Measurements from ENCODE around the gene MAPKAP1.

The MAPKAP1 gene

GRCh38 chr9:125510980-125511379 lies 196.0 kb downstream of the MAPKAP1 start:
- peaks cover 13% of the 10 kb centered on the region for H3K4me1 Mint-ChIP-seq
- no peak for ATAC-seq (replicated peaks; ENCODE audit: extremely low read depth, poor library complexity, severe bottlenecking)
- peaks cover 1% of the 10 kb centered on the region for H3K36me3 Mint-ChIP-seq (ENCODE audit: insufficient read depth)

GRCh38 chr9:125509476-125509875 lies 197.5 kb downstream of the MAPKAP1 start:
- no peak for DNase-seq (ENCODE audit: low spot score in 2 of 2)
- no peaks in the 10 kb centered on the region for H3K9me3 Mint-ChIP-seq
- ATAC-seq (replicated peaks; ENCODE audit: extremely low read depth, poor library complexity, severe bottlenecking), result no peak
- H3K4me3 Mint-ChIP-seq, result no peak overlapping the region
- H3K4me1 Mint-ChIP-seq, result peaks cover 9% of the 10 kb centered on the region
- H3K27me3 Mint-ChIP-seq, result no peaks in the 10 kb centered on the region
- H3K36me3 Mint-ChIP-seq (ENCODE audit: insufficient read depth), result peaks cover 4% of the 10 kb centered on the region
- no peak overlapping the region for H3K27ac Mint-ChIP-seq (ENCODE audit: low read depth)

More at GRCh38 chr9:125510980-125511379, 196.0 kb downstream of the MAPKAP1 start:
- no peak for DNase-seq (ENCODE audit: low spot score in 2 of 2)
- H3K4me3 Mint-ChIP-seq, result no peak overlapping the region
- H3K27me3 Mint-ChIP-seq, result no peaks in the 10 kb centered on the region
- H3K27ac Mint-ChIP-seq (ENCODE audit: low read depth), result no peak overlapping the region
- no peaks in the 10 kb centered on the region for H3K9me3 Mint-ChIP-seq

GRCh38 chr9:125508249-125508648 lies 198.8 kb downstream of the MAPKAP1 start:
- peaks cover 6% of the 10 kb centered on the region for H3K36me3 Mint-ChIP-seq (ENCODE audit: insufficient read depth)
- no peak for ATAC-seq (replicated peaks; ENCODE audit: extremely low read depth, poor library complexity, severe bottlenecking)
- H3K27me3 Mint-ChIP-seq, result no peaks in the 10 kb centered on the region
- H3K4me1 Mint-ChIP-seq, result no peaks in the 10 kb centered on the region
- no peak for DNase-seq (ENCODE audit: low spot score in 2 of 2)
- H3K4me3 Mint-ChIP-seq, result no peak overlapping the region
- no peaks in the 10 kb centered on the region for H3K9me3 Mint-ChIP-seq
- no peak overlapping the region for H3K27ac Mint-ChIP-seq (ENCODE audit: low read depth)

GRCh38 chr9:125507226-125507625 lies 199.8 kb downstream of the MAPKAP1 start:
- H3K4me1 Mint-ChIP-seq, result no peaks in the 10 kb centered on the region
- ATAC-seq (replicated peaks; ENCODE audit: extremely low read depth, poor library complexity, severe bottlenecking), result no peak
- H3K36me3 Mint-ChIP-seq (ENCODE audit: insufficient read depth), result peaks cover 5% of the 10 kb centered on the region
- no peak overlapping the region for H3K27ac Mint-ChIP-seq (ENCODE audit: low read depth)
- no peak overlapping the region for H3K4me3 Mint-ChIP-seq
- no peak for DNase-seq (ENCODE audit: low spot score in 2 of 2)
- H3K9me3 Mint-ChIP-seq, result no peaks in the 10 kb centered on the region
- H3K27me3 Mint-ChIP-seq, result no peaks in the 10 kb centered on the region

GRCh38 chr9:125505988-125506438 lies 201.0 kb downstream of the MAPKAP1 start:
- H3K9me3 Mint-ChIP-seq, result no peaks in the 10 kb centered on the region
- H3K27me3 Mint-ChIP-seq, result no peaks in the 10 kb centered on the region
- DNase-seq (ENCODE audit: low spot score in 2 of 2) (no peak), ATAC-seq (replicated peaks; ENCODE audit: extremely low read depth, poor library complexity, severe bottlenecking) (no peak)
- H3K27ac Mint-ChIP-seq (ENCODE audit: low read depth), result no peak overlapping the region
- peaks cover 5% of the 10 kb centered on the region for H3K36me3 Mint-ChIP-seq (ENCODE audit: insufficient read depth)
- no peak overlapping the region for H3K4me3 Mint-ChIP-seq
- H3K4me1 Mint-ChIP-seq, result no peaks in the 10 kb centered on the region

GRCh38 chr9:125504616-125505015 lies 202.4 kb downstream of the MAPKAP1 start:
- Mint-ChIP-seq H3K4me3 (no peak overlapping the region), H3K4me1 (no peaks in the 10 kb centered on the region), H3K36me3 (ENCODE audit: insufficient read depth) (peaks cover 5% of the 10 kb centered on the region), H3K27me3 (no peaks in the 10 kb centered on the region), H3K9me3 (no peaks in the 10 kb centered on the region), H3K27ac (ENCODE audit: low read depth) (no peak overlapping the region)
- no peak for ATAC-seq (replicated peaks; ENCODE audit: extremely low read depth, poor library complexity, severe bottlenecking)
- no peak for DNase-seq (ENCODE audit: low spot score in 2 of 2)

- Mint-ChIP-seq H3K4me1 (no peaks in the 10 kb centered on the region), H3K27ac (ENCODE audit: low read depth) (no peak overlapping the region)
- ATAC-seq (replicated peaks; ENCODE audit: extremely low read depth, poor library complexity, severe bottlenecking), result no peak
Measured at GRCh38 chr9:125497906-125498305, 209.1 kb downstream of the MAPKAP1 start.

GRCh38 chr9:125497478-125497877 lies 209.5 kb downstream of the MAPKAP1 start:
- H3K27me3 Mint-ChIP-seq, result no peaks in the 10 kb centered on the region
- no peak for DNase-seq (ENCODE audit: low spot score in 2 of 2)
- no peak overlapping the region for H3K27ac Mint-ChIP-seq (ENCODE audit: low read depth)
- H3K36me3 Mint-ChIP-seq (ENCODE audit: insufficient read depth), result peaks cover 1% of the 10 kb centered on the region
- ATAC-seq (replicated peaks; ENCODE audit: extremely low read depth, poor library complexity, severe bottlenecking), result no peak
- H3K9me3 Mint-ChIP-seq, result no peaks in the 10 kb centered on the region
- H3K4me3 Mint-ChIP-seq, result no peak overlapping the region
- H3K4me1 Mint-ChIP-seq, result no peaks in the 10 kb centered on the region

More at GRCh38 chr9:125497906-125498305, 209.1 kb downstream of the MAPKAP1 start:
- H3K27me3 Mint-ChIP-seq, result no peaks in the 10 kb centered on the region
- no peaks in the 10 kb centered on the region for H3K9me3 Mint-ChIP-seq
- DNase-seq (ENCODE audit: low spot score in 2 of 2), result no peak
- peaks cover under 1% of the 10 kb centered on the region for H3K36me3 Mint-ChIP-seq (ENCODE audit: insufficient read depth)
- H3K4me3 Mint-ChIP-seq, result no peak overlapping the region

GRCh38 chr9:125496313-125496834 lies 210.6 kb downstream of the MAPKAP1 start:
- DNase-seq (ENCODE audit: low spot score in 2 of 2) (no peak), ATAC-seq (replicated peaks; ENCODE audit: extremely low read depth, poor library complexity, severe bottlenecking) (no peak)
- peaks cover 3% of the 10 kb centered on the region for H3K36me3 Mint-ChIP-seq (ENCODE audit: insufficient read depth)
- no peaks in the 10 kb centered on the region for H3K9me3 Mint-ChIP-seq
- H3K4me3 Mint-ChIP-seq, result no peak overlapping the region
- no peaks in the 10 kb centered on the region for H3K27me3 Mint-ChIP-seq
- H3K27ac Mint-ChIP-seq (ENCODE audit: low read depth), result no peak overlapping the region
- H3K4me1 Mint-ChIP-seq, result no peaks in the 10 kb centered on the region

GRCh38 chr9:125495172-125496119 lies 211.6 kb downstream of the MAPKAP1 start:
- peaks cover 3% of the 10 kb centered on the region for H3K36me3 Mint-ChIP-seq (ENCODE audit: insufficient read depth)
- H3K27me3 Mint-ChIP-seq, result no peaks in the 10 kb centered on the region
- H3K9me3 Mint-ChIP-seq, result no peaks in the 10 kb centered on the region
- no peak overlapping the region for H3K27ac Mint-ChIP-seq (ENCODE audit: low read depth)
- DNase-seq (ENCODE audit: low spot score in 2 of 2) (no peak), ATAC-seq (replicated peaks; ENCODE audit: extremely low read depth, poor library complexity, severe bottlenecking) (no peak)
- no peaks in the 10 kb centered on the region for H3K4me1 Mint-ChIP-seq
- H3K4me3 Mint-ChIP-seq, result no peak overlapping the region

- Mint-ChIP-seq H3K4me3 (no peak overlapping the region), H3K4me1 (peaks cover under 1% of the 10 kb centered on the region), H3K36me3 (ENCODE audit: insufficient read depth) (peaks cover 3% of the 10 kb centered on the region), H3K27ac (ENCODE audit: low read depth) (no peak overlapping the region), H3K9me3 (no peaks in the 10 kb centered on the region), H3K27me3 (no peaks in the 10 kb centered on the region)
- DNase-seq (ENCODE audit: low spot score in 2 of 2) (no peak), ATAC-seq (replicated peaks; ENCODE audit: extremely low read depth, poor library complexity, severe bottlenecking) (no peak)
Measured at GRCh38 chr9:125494653-125494915, 212.4 kb downstream of the MAPKAP1 start.

GRCh38 chr9:125493881-125494652 lies 212.9 kb downstream of the MAPKAP1 start:
- Mint-ChIP-seq H3K9me3 (no peaks in the 10 kb centered on the region), H3K27ac (ENCODE audit: low read depth) (no peak overlapping the region), H3K4me1 (peaks cover 6% of the 10 kb centered on the region), H3K27me3 (no peaks in the 10 kb centered on the region), H3K4me3 (no peak overlapping the region), H3K36me3 (ENCODE audit: insufficient read depth) (peaks cover 3% of the 10 kb centered on the region)
- DNase-seq (ENCODE audit: low spot score in 2 of 2) (no peak), ATAC-seq (replicated peaks; ENCODE audit: extremely low read depth, poor library complexity, severe bottlenecking) (no peak)

All from central memory CD8-positive, alpha-beta T cell (primary cell).